Measurements from ENCODE around the gene RAB37. TPM values are rescaled to one million over a fixed set of nuclear protein-coding genes. Genes with fewer than 3 reads are reported as not detected.

Gene RAB37
- total and polyA plus RNA-seq, 2 of the 8 experiments (the other 6 are each of a cell fraction or from before 2014, with no cell fraction given): 5.5 to 6.1 TPM

DNA sequence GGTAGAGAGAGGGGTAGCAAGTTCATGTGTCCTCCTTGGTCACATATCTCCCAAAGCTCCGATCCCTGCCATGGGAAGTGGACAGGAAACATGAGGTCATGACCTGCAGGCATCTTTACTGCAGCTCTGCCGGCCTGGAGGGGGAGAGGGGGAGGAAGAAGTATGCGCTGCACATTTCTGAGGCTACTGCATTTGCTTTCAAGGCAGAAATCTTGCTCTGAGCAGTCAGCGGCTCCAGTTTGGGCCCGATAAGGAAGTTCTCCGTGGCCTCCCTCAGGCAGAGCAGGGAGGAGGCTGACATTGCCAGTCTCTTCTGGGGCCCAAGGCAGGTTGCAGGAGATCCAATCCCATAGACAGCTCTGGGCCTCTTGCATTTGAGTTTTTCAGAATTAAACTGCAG, 9.9 kb downstream of the RAB37 start (continued):
- TF ChIP-seq CTBP2 (IDR thresholded peaks at IDR 0.05; ENCODE audit: borderline replicate concordance, insufficient read depth, insufficient read length, low read length): no peak
- no peak for TF ChIP-seq ZNF274 (IDR thresholded peaks at IDR 0.05; ENCODE audit: borderline replicate concordance, extremely low read depth, low read length)
- no peak for TF ChIP-seq CHD1 (IDR thresholded peaks at IDR 0.05; ENCODE audit: low read depth, low read length)

All from H1 (cell line).